Ovary (tissue), 3 donors: ENCODE results near the gene PLA2G2E.

Experiments
- CTCF ChIP-seq, 3 donors: fragments of 450-650 bp in 2 of 3; fragments of 200-600 bp in 1 of 3; IDR thresholded peaks; one replicate each; pipeline versions ENCODE4 v1.5.1 to v1.8.0; 2016 to 2022; ENCODE audit warnings: antibody characterized with exemption in 3 of 3, mild to moderate bottlenecking in 1 of 3
- POLR2A ChIP-seq: fragments of 450-650 bp; IDR thresholded peaks from one replicate; pipeline ENCODE4 v1.6.1; 2017; ENCODE audit warnings: antibody characterized with exemption, mild to moderate bottlenecking, moderate library complexity
- donor health status: DM: no; HTN: no; CAD: no.

- TF ChIP-seq CTCF (IDR thresholded peaks at IDR 0.05) (no peak), POLR2A (no peak)
Measured at GRCh38 chr1:19909971-19910370, 13.4 kb downstream of the PLA2G2E start.
